Kidney (tissue), 14 donors: ENCODE results near the gene CLCN2. TPM values are rescaled to one million over a fixed set of nuclear protein-coding genes. Genes with fewer than 3 reads are reported as not detected.

ENCODE experiments used
- DNase-seq, 5 donors: peaks; one replicate each; pipeline ENCODE4 v3.0.0-alpha.2; 2013 to 2020
- FAIRE-seq: peaks from 2 replicates; lab custom pipeline; 2012; peaks lifted over from hg19 to GRCh38; lab: Jason Lieb, UNC
- H3K27ac ChIP-seq, 2 donors: one replicate each; pipeline ENCODE4 v1.7.0; 2013; ENCODE audit warnings: low read depth in 2 of 2, low read length in 2 of 2, inconsistent platforms in 1 of 2
- H3K27me3 ChIP-seq: one replicate; pipeline ENCODE4 v1.7.1; 2013; ENCODE audit warnings: low read length, inconsistent platforms; ENCODE audit not compliant: control insufficient read depth, insufficient read depth
- H3K36me3 ChIP-seq, 3 donors: one replicate each; pipeline versions ENCODE4 v1.7.0 to v1.7.1; 2013; ENCODE audit warnings: low read length in 3 of 3, control low read depth in 1 of 3, inconsistent platforms in 1 of 3; ENCODE audit not compliant: insufficient read depth in 3 of 3, control insufficient read depth in 2 of 3
- H3K4me1 ChIP-seq, 3 donors: one replicate each; pipeline versions ENCODE4 v1.7.0 to v1.7.1; 2013; ENCODE audit warnings: low read length in 3 of 3, inconsistent platforms in 1 of 3, low read depth in 1 of 3; ENCODE audit not compliant: control insufficient read depth in 2 of 3, insufficient read depth in 2 of 3
- H3K4me3 ChIP-seq, 3 donors: one replicate each; pipeline versions ENCODE4 v1.7.0 to v1.8.1; 2013; ENCODE audit warnings: low read length in 3 of 3, control low read depth in 1 of 3, inconsistent platforms in 1 of 3
- H3K9ac ChIP-seq, 3 donors: one replicate each; pipeline versions ENCODE4 v1.7.0 to v1.7.1; 2013; ENCODE audit warnings: low read length in 3 of 3, control low read depth in 1 of 3, inconsistent platforms in 1 of 3
- H3K9me3 ChIP-seq, 3 donors: one replicate each; pipeline versions ENCODE4 v1.7.0 to v1.7.1; 2013; ENCODE audit warnings: low read length in 3 of 3, control low read depth in 1 of 3, inconsistent platforms in 1 of 3; ENCODE audit not compliant: control insufficient read depth in 2 of 3, insufficient read depth in 1 of 3
- intact Hi-C: fragments of 100-400 bp; cut with DNase I; formaldehyde crosslinking; loops from one replicate; pipeline ENCODE4 v1.11.1; 2022
- polyA plus RNA-seq: library from polyadenylated mRNA; stranded (reverse); fragments of 350-450 nt; fragmentation: Illumina TruSeq; extraction: RNeasy Lipid Tissue Mini Kit (QIAGEN cat#74804); gene quantifications from one replicate; pipeline ENCODE4 v1.2.3, GENCODE V29; 2014; ENCODE audit warnings: low read depth, low replicate concordance; ENCODE audit not compliant: insufficient read depth
- total RNA-seq: library from RNA; stranded (reverse); fragmentation: NEBNext Ultra II Directional; extraction: Animal tissue kit (Norgen Biotek cat#: 25700); gene quantifications from one replicate; pipeline ENCODE4 v1.2.1, GENCODE V29; 2021
- TF ChIP-seq, protein P1 (sequence below): IDR thresholded peaks from 3 replicates; pipeline ENCODE4 v1.5.1; 2012; ENCODE audit warnings: mild to moderate bottlenecking, moderate library complexity, borderline replicate concordance; ENCODE audit not compliant: insufficient read depth; ENCODE audit errors: extremely low read depth
- donor health status: control.
- donor health status: control.
- donor health status: control.
- donor health status: control.
- donor health status: control.
- donor health status: DM: yes; HTN: yes; CAD: no.
- donor health status: Normal renal cell carcinoma (clear cell type).

Gene CLCN2
- total and polyA plus RNA-seq, 2 donors from 2014 or later, result 6.4 to 10.4 TPM

DNA sequence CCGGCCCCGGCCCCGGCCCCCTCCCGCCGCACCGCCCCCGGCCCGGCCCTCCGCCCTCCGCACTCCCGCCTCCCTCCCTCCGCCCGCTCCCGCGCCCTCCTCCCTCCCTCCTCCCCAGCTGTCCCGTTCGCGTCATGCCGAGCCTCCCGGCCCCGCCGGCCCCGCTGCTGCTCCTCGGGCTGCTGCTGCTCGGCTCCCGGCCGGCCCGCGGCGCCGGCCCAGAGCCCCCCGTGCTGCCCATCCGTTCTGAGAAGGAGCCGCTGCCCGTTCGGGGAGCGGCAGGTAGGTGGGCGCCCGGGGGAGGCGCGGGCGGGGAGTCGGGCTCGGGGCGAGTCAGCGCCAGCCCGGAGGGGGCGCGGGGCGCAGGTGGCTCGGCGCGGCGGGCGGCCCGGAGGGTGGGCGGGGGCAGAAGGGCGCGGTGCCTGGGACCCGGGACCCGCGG lies 18.8 kb upstream of the CLCN2 start:
- TF ChIP-seq, protein P1, sequence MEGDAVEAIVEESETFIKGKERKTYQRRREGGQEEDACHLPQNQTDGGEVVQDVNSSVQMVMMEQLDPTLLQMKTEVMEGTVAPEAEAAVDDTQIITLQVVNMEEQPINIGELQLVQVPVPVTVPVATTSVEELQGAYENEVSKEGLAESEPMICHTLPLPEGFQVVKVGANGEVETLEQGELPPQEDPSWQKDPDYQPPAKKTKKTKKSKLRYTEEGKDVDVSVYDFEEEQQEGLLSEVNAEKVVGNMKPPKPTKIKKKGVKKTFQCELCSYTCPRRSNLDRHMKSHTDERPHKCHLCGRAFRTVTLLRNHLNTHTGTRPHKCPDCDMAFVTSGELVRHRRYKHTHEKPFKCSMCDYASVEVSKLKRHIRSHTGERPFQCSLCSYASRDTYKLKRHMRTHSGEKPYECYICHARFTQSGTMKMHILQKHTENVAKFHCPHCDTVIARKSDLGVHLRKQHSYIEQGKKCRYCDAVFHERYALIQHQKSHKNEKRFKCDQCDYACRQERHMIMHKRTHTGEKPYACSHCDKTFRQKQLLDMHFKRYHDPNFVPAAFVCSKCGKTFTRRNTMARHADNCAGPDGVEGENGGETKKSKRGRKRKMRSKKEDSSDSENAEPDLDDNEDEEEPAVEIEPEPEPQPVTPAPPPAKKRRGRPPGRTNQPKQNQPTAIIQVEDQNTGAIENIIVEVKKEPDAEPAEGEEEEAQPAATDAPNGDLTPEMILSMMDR, result no peak
- Histone ChIP-seq H3K27ac (no peak overlapping the region), H3K36me3 (no peaks in the 10 kb centered on the region), H3K9me3 (no peaks in the 10 kb centered on the region), H3K27me3 (peaks cover 4% of the 10 kb centered on the region), H3K4me3 (peak overlapping the region in 1 of 3 donors; percentile 49), H3K4me1 (peaks cover 2 to 24% (median 4%) of the 10 kb centered on the region in 3 donors), H3K9ac (no peak overlapping the region)
- no peak for FAIRE-seq
- intact Hi-C loops, result no loop called here
- DNase-seq, result peak; percentile 72 to 93 (median 85)

DNA sequence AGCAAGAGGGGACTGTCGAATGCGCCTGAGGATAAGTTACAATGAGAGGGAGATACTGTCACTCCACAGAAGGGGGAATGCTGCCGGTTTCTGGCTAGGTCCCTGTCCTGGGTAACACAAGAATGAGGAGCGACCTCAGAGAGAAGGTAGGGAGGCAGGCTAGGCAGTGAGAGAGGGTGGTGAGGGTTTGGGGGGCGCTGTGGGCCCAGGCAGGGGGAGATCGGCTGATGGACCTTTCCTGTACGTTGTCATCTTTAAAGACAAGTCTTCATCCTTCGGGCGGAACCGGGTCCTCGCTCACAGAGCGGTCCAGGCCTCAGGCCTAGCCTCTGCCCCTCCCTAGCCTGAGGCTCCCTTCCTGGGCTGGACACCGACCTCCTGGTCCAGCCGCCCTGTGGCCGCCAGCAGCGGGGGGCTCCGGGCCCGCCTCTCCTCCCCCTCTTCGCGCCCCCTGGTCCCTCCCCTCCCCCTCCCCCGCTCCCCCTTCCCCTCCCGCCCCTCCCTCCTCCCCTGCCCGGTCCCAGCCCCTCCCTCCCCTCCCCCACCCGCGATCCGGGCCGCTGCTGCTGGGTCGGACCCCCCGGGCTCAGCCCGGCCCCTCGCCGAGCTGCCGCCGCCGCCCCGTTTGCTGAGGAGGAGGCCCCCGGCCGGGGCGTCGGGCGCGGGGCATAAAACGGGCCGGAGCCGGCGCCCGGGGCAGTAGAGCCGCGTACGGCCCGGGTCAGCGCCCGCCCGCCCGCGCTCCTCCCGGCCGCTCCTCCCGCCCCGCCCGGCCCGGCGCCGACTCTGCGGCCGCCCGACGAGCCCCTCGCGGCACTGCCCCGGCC lies 18.2 kb upstream of the CLCN2 start, which contains the start of gene CHRD:
Gene CHRD, plus strand, starts transcription at position 697 of the 827 bp plus-strand sequence. CDS start 265 bp downstream, outside the sequence.
- intact Hi-C loops, result loop anchor here (10.0 kb wide), 1 partner anchor 165 kb away; no protein-coding TSS in a partner anchor
- no peaks in the 10 kb centered on the region for H3K9me3 ChIP-seq
- TF ChIP-seq, protein P1, result no peak
- FAIRE-seq (no peak), DNase-seq (peak in 3 of 5 donors; percentile 52 to 87 (median 76))
- H3K4me1 ChIP-seq, result peaks cover 2 to 24% (median 4%) of the 10 kb centered on the region in 3 donors
- H3K27ac ChIP-seq, result peak within 1 kb of the TSS; percentile 80 to 86
- H3K36me3 ChIP-seq, result no peaks in the 10 kb centered on the region
- H3K9ac ChIP-seq, result peak within 1 kb of the TSS in 2 of 3 donors; percentile 51 to 55
- H3K4me3 ChIP-seq, result peak within 1 kb of the TSS; percentile 31 to 60 (median 49)
- H3K27me3 ChIP-seq, result peaks cover 4% of the 10 kb centered on the region

DNA sequence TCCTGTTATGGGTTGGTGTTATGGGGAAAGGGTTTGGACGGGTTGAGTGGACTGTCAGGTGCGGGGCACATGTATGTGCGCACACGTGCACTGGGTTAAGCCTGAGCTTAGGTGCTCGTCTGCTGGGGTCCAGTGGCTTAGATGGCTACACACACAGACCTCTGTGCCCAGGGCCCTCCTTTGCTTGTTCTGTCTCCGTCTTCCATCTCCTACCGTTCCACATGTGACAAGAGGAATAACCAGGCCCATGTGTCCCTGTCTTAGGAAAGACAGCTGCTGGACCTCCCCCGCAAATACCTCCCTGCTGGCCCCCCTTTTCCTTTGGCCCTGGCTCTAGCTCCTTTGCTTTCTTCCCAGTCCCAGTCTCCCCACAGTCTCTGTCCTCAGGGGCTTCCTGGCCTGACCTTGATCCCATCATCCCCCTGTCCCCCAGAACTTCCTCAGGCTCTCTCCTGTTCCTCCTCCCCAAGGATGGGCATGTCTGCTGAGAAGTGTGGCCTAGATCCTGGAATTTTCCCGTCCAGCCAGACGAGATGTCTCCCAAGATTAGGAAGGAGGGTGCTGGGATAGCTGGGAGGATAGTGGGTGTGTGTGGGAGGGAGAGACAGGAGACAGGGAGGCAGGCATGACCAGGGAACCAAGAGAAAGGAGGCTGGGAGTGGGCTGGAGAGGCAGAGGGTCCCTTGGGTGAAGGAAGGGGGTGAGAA lies 17.4 kb upstream of the CLCN2 start:
- Histone ChIP-seq H3K36me3 (no peaks in the 10 kb centered on the region), H3K27ac (peak overlapping the region; percentile 80 to 86), H3K9ac (peak overlapping the region in 1 of 3 donors; percentile 51), H3K4me3 (peak overlapping the region; percentile 24 to 32 (median 25)), H3K9me3 (no peaks in the 10 kb centered on the region), H3K4me1 (peaks cover 2 to 24% (median 4%) of the 10 kb centered on the region in 3 donors), H3K27me3 (peaks cover 4% of the 10 kb centered on the region)
- FAIRE-seq (no peak), DNase-seq (peak in 2 of 5 donors; percentile 42 to 75)
- intact Hi-C loops, result loop anchor here (10.0 kb wide), 1 partner anchor 166 kb away; no protein-coding TSS in a partner anchor
- TF ChIP-seq, protein P1, result no peak
